GM23248 (cell line): ENCODE results near the gene PIK3CG. TPM values are rescaled to one million over a fixed set of nuclear protein-coding genes. Genes with fewer than 3 reads are reported as not detected.
A peak's percentile ranks its signal among the peaks of the same experiment; 100 is the strongest.
"Not testable (repeated sequence)": the region's sequence is repeated elsewhere in the genome, so short reads cannot be mapped to it uniquely, and the experiment has no call there.

ENCODE experiments used
- DNase-seq: peaks from one replicate; pipeline ENCODE4 v3.0.0-alpha.2; 2015
- H2AFZ ChIP-seq: fragments of 200-600 bp; sonication (generic); 2 replicates; pipeline ENCODE4 v1.6.1; 2016; ENCODE audit warnings: antibody characterized with exemption
- H3F3A ChIP-seq: fragments of 200-600 bp; sonication (generic); 2 replicates; pipeline ENCODE4 v1.6.1; 2016; ENCODE audit warnings: mild to moderate bottlenecking, antibody characterized with exemption, mixed run types; ENCODE audit not compliant: insufficient read depth
- H3K27ac ChIP-seq: fragments of 200-600 bp; sonication (generic); 2 replicates; pipeline ENCODE4 v1.5.1; 2016; ENCODE audit warnings: mild to moderate bottlenecking
- H3K27me3 ChIP-seq: fragments of 200-600 bp; sonication (generic); replicated peaks from 2 replicates; pipeline ENCODE4 v1.6.1; 2016; ENCODE audit warnings: mild to moderate bottlenecking; ENCODE audit not compliant: insufficient read depth
- H3K36me3 ChIP-seq: fragments of 200-600 bp; sonication (generic); 2 replicates; pipeline ENCODE4 v1.6.1; 2016; ENCODE audit warnings: low read depth, mild to moderate bottlenecking
- H3K4me1 ChIP-seq: fragments of 200-600 bp; sonication (generic); 2 replicates; pipeline ENCODE4 v1.6.1; 2016; ENCODE audit warnings: mild to moderate bottlenecking; ENCODE audit not compliant: insufficient read depth
- H3K4me2 ChIP-seq: fragments of 200-600 bp; sonication (generic); one replicate; pipeline ENCODE4 v1.6.1; 2016; ENCODE audit warnings: mild to moderate bottlenecking; ENCODE audit not compliant: unreplicated experiment
- H3K4me3 ChIP-seq: fragments of 200-600 bp; sonication (generic); 2 replicates; pipeline ENCODE4 v1.5.1; 2016; ENCODE audit warnings: mild to moderate bottlenecking
- H3K79me2 ChIP-seq: fragments of 200-600 bp; sonication (generic); 2 replicates; pipeline ENCODE4 v1.6.1; 2016; ENCODE audit warnings: mild to moderate bottlenecking; ENCODE audit not compliant: insufficient read depth
- H3K9ac ChIP-seq: fragments of 200-600 bp; sonication (generic); 2 replicates; pipeline ENCODE4 v1.6.1; 2016; ENCODE audit warnings: mild to moderate bottlenecking
- H3K9me2 ChIP-seq: fragments of 200-600 bp; sonication (generic); 2 replicates; pipeline ENCODE4 v1.6.1; 2016; ENCODE audit warnings: mixed run types, mild to moderate bottlenecking, moderate library complexity; ENCODE audit not compliant: insufficient read depth
- H3K9me3 ChIP-seq: fragments of 200-600 bp; sonication (generic); one replicate; pipeline ENCODE4 v1.6.1; 2017; ENCODE audit warnings: low read depth
- H4K20me1 ChIP-seq: fragments of 200-600 bp; sonication (generic); 2 replicates; pipeline ENCODE4 v1.6.0; 2016; ENCODE audit not compliant: insufficient read depth
- EZH2 ChIP-seq: fragments of 200-600 bp; sonication (generic); IDR thresholded peaks from 2 replicates; pipeline ENCODE4 v1.6.1; 2018; ENCODE audit warnings: antibody characterized with exemption, mild to moderate bottlenecking; ENCODE audit not compliant: insufficient read depth, poor library complexity, severe bottlenecking
- EZH2phosphoT487 ChIP-seq: fragments of 200-600 bp; sonication (generic); IDR thresholded peaks from 2 replicates; pipeline ENCODE4 v1.6.1; 2018; ENCODE audit warnings: antibody characterized with exemption, moderate library complexity, mild to moderate bottlenecking, low read depth; ENCODE audit not compliant: insufficient read depth
- WGBS, 2 experiments: methylation state at CpG; one replicate each; pipeline ENCODE4 v1.1.6; 2015 to 2017; ENCODE audit warnings: low lambda C conversion rate in 2 of 2, low coverage in 1 of 2; ENCODE audit errors: missing lambda C conversion rate in 2 of 2; 5-methylcytosine and 5-hydroxymethylcytosine counted together
- in situ Hi-C: fragments of 300-500 bp; cut with MboI; formaldehyde crosslinking; loops from 2 replicates; pipeline ENCODE4 v1.15.0; 2020
- polyA plus RNA-seq: library from polyadenylated mRNA; unstranded; fragments of >200 nt; fragmentation: Nextera tagmentation; extraction: Ambion mirVana; gene quantifications from 2 replicates; pipeline ENCODE4 v1.2.1, GENCODE V29; 2016
- total RNA-seq: library from RNA; depleted of rRNA; stranded (reverse); fragments of >200 nt; shearing (Covaris generic); gene quantifications from 2 replicates; pipeline ENCODE4 v1.2.3, GENCODE V29; 2014

The PIK3CG gene
- total and polyA plus RNA-seq, 2 experiments from 2014 or later: not detected

DNA sequence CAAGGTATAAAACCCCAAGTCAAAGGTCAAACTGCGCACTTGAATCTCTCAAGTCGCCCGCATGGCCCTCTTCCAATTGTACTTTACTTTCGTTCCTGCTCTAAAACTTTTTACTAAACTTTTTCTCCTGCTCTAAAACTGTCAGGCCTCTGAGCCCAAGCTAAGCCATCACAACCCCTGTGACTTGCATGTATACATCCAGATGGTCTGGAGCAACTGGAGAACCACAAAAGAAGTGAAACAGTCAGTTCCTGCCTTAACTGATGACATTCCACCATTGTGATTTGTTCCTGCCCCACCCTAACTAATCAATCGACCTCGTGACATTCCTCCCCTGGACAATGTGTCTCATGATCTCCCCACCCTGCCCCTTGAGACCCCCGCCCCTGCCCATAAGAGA is 35.6 kb upstream of the PIK3CG start:
- no peaks in the 10 kb centered on the region for H3K9me2 ChIP-seq
- no peaks in the 10 kb centered on the region for H3K27me3 ChIP-seq
- no peaks in the 10 kb centered on the region for H3K79me2 ChIP-seq
- no peak overlapping the region for H3K27ac ChIP-seq
- no peak overlapping the region for H2AFZ ChIP-seq
- H3K9ac ChIP-seq: no peak overlapping the region
- WGBS, 2 experiments: 66 to 70% methylated on average over 7 of the region's 7 CpGs
- H3K9me3 ChIP-seq: no peaks in the 10 kb centered on the region
- no peak overlapping the region for H3K4me3 ChIP-seq
- H4K20me1 ChIP-seq: no peaks in the 10 kb centered on the region
- no peak for DNase-seq
- in situ Hi-C loops: no loop called here
- H3F3A ChIP-seq: no peaks in the 10 kb centered on the region
- H3K36me3 ChIP-seq: no peaks in the 10 kb centered on the region
- no peak overlapping the region for H3K4me2 ChIP-seq
- H3K4me1 ChIP-seq: no peaks in the 10 kb centered on the region; the same call in 1 of the 2 replicates
- TF ChIP-seq EZH2 (no peak), EZH2phosphoT487 (no peak)

GRCh38 chr7:106830896-106831295 is 34.2 kb upstream of the PIK3CG start:
- H3K4me2 ChIP-seq, H3K79me2 ChIP-seq, H3K36me3 ChIP-seq, H3K4me3 ChIP-seq, H3K27ac ChIP-seq, H3K9ac ChIP-seq, in situ Hi-C loops, H2AFZ ChIP-seq, DNase-seq, H3F3A ChIP-seq, H3K27me3 ChIP-seq, H3K9me2 ChIP-seq, H4K20me1 ChIP-seq, H3K9me3 ChIP-seq, H3K4me1 ChIP-seq: not testable (repeated sequence)
- 87 to 94% methylated on average over 9 of the region's 9 CpGs for WGBS, 2 experiments

- TF ChIP-seq EZH2phosphoT487 (no peak), EZH2 (no peak)
- Histone ChIP-seq H3F3A (no peaks in the 10 kb centered on the region; the same call in 1 of the 2 replicates), H2AFZ (no peak overlapping the region), H3K27me3 (no peaks in the 10 kb centered on the region), H3K27ac (no peak overlapping the region), H3K9ac (no peak overlapping the region), H3K79me2 (no peaks in the 10 kb centered on the region), H4K20me1 (no peaks in the 10 kb centered on the region), H3K9me2 (no peaks in the 10 kb centered on the region), H3K4me3 (no peak overlapping the region), H3K9me3 (no peaks in the 10 kb centered on the region), H3K4me1 (peaks cover 18% of the 10 kb centered on the region), H3K36me3 (no peaks in the 10 kb centered on the region), H3K4me2 (no peak overlapping the region)
- DNase-seq: no peak
- in situ Hi-C loops: no loop called here
- 40 to 60% methylated on average over 2 of the region's 2 CpGs for WGBS, 2 experiments
Measured at GRCh38 chr7:106836816-106837215, 28.3 kb upstream of the PIK3CG start.

DNA sequence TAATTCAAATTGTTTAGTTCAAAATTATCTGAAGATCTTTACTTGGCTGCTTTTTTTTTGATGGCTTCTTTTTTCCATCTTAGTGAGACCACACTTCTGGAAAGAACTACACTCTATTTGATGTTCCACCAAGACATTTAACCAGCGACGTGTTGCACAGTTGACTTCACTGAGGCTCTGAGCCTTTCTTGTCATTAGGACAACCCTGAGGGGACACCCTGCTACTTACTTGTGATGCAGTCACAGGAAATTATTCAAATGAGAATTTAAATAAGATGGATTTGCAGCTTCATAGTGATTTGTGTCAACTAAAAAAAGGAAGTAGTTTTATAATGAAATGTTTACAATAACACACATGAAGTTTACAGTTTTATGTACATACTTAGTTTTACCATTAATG is 25.6 kb upstream of the PIK3CG start:
- Histone ChIP-seq H3K36me3 (no peaks in the 10 kb centered on the region), H3K4me2 (peak overlapping the region; percentile 57), H3K27me3 (no peaks in the 10 kb centered on the region), H3K9ac (peak overlapping the region; percentile 71), H3K27ac (peak overlapping the region; percentile 84), H3K9me3 (no peaks in the 10 kb centered on the region), H3K4me1 (peaks cover 18% of the 10 kb centered on the region), H4K20me1 (no peaks in the 10 kb centered on the region), H3K79me2 (no peaks in the 10 kb centered on the region), H3K4me3 (no peak overlapping the region), H3K9me2 (no peaks in the 10 kb centered on the region), H2AFZ (no peak overlapping the region), H3F3A (no peaks in the 10 kb centered on the region; the same call in 1 of the 2 replicates)
- DNase-seq: no peak
- TF ChIP-seq EZH2phosphoT487 (no peak), EZH2 (no peak)
- WGBS, 2 experiments: 79 to 89% methylated on average over 2 of the region's 2 CpGs
- in situ Hi-C loops: no loop called here

DNA sequence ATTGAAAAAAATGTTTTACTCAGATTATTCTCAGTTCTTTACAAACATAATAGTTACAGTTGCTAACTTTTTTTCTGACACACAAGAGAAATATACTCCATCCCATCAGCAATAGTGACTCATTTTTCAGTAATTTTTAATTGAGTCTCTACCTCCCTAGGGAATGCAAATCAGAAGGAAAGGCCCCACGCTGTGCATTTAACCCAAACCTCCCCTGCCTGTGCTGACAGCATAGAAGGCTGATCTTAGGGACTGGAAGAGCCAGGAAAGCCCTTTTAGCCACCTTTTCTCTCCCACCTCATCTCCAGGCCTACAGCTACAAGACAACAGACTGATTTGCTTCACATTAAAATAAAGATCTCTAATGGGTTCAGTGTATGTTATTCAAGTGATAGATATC is 24.7 kb upstream of the PIK3CG start:
- Histone ChIP-seq H3K27me3 (no peaks in the 10 kb centered on the region), H2AFZ (0 out of 2 replicates have a peak overlapping the region, but pooled peaks have one; percentile 19), H3K4me3 (no peak overlapping the region), H3K79me2 (no peaks in the 10 kb centered on the region), H3F3A (no peaks in the 10 kb centered on the region; the same call in 1 of the 2 replicates), H3K36me3 (no peaks in the 10 kb centered on the region), H4K20me1 (no peaks in the 10 kb centered on the region), H3K9me2 (no peaks in the 10 kb centered on the region), H3K9ac (peak overlapping the region; percentile 71), H3K4me1 (peaks cover 18% of the 10 kb centered on the region), H3K9me3 (no peaks in the 10 kb centered on the region), H3K4me2 (peak overlapping the region; percentile 57), H3K27ac (peak overlapping the region; percentile 84)
- WGBS, 2 experiments: 0% methylated on average over 1 of the region's 1 CpG
- TF ChIP-seq EZH2phosphoT487 (no peak), EZH2 (no peak)
- peak; percentile 94 for DNase-seq
- in situ Hi-C loops: no loop called here
